ENCODE measurements around the gene GRIK5.

- TF ChIP-seq POLR2A (IDR thresholded peaks at IDR 0.05): no peak
- TF ChIP-seq, protein P1, sequence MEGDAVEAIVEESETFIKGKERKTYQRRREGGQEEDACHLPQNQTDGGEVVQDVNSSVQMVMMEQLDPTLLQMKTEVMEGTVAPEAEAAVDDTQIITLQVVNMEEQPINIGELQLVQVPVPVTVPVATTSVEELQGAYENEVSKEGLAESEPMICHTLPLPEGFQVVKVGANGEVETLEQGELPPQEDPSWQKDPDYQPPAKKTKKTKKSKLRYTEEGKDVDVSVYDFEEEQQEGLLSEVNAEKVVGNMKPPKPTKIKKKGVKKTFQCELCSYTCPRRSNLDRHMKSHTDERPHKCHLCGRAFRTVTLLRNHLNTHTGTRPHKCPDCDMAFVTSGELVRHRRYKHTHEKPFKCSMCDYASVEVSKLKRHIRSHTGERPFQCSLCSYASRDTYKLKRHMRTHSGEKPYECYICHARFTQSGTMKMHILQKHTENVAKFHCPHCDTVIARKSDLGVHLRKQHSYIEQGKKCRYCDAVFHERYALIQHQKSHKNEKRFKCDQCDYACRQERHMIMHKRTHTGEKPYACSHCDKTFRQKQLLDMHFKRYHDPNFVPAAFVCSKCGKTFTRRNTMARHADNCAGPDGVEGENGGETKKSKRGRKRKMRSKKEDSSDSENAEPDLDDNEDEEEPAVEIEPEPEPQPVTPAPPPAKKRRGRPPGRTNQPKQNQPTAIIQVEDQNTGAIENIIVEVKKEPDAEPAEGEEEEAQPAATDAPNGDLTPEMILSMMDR (IDR thresholded peaks at IDR 0.05): no peak
Measured at GRCh38 chr19:42080764-42081375, 10.9 kb upstream of the GRIK5 start.

Data from right lobe of liver (tissue), 4 donors.